KMS-11 (cell line): ENCODE measurements around the gene MAP3K6.

Experiments used
- H2AFZ ChIP-seq: fragments of 200-600 bp; sonication (generic); 2 replicates; pipeline ENCODE4 v1.6.1; 2016; ENCODE audit warnings: antibody characterized with exemption, mixed run types, low read depth
- H3K27ac ChIP-seq: fragments of 200-600 bp; sonication (generic); 2 replicates; pipeline ENCODE4 v1.6.1; 2016; ENCODE audit warnings: mild to moderate bottlenecking, mixed run types
- H3K27me3 ChIP-seq: fragments of 200-600 bp; sonication (generic); 2 replicates; pipeline ENCODE4 v1.6.1; 2017; ENCODE audit warnings: mild to moderate bottlenecking, low read depth, mixed run types, moderate library complexity; ENCODE audit not compliant: insufficient read depth
- H3K36me3 ChIP-seq: fragments of 200-600 bp; sonication (generic); 2 replicates; pipeline ENCODE4 v1.6.1; 2017; ENCODE audit warnings: mild to moderate bottlenecking, mixed run types; ENCODE audit not compliant: insufficient read depth
- H3K4me1 ChIP-seq: fragments of 200-600 bp; sonication (generic); 2 replicates; pipeline ENCODE4 v1.6.1; 2016; ENCODE audit warnings: mild to moderate bottlenecking, low read depth, mixed run types; ENCODE audit not compliant: poor library complexity, severe bottlenecking
- H3K4me2 ChIP-seq: fragments of 200-600 bp; sonication (generic); 2 replicates; pipeline ENCODE4 v1.7.0; 2016; ENCODE audit warnings: mild to moderate bottlenecking, mixed run types
- H3K4me3 ChIP-seq: fragments of 200-600 bp; sonication (generic); IDR thresholded peaks from 2 replicates; pipeline ENCODE4 v1.6.1; 2017; ENCODE audit warnings: low read depth, low read length, mixed read lengths; ENCODE audit not compliant: insufficient read depth
- H3K79me2 ChIP-seq: fragments of 200-600 bp; sonication (generic); 2 replicates; pipeline ENCODE4 v1.6.1; 2016; ENCODE audit warnings: low read depth, mixed run types; ENCODE audit not compliant: insufficient read depth
- H3K9ac ChIP-seq: fragments of 200-600 bp; sonication (generic); 2 replicates; pipeline ENCODE4 v1.6.1; 2016; ENCODE audit warnings: mild to moderate bottlenecking, mixed run types
- H4K20me1 ChIP-seq: fragments of 200-600 bp; sonication (generic); 2 replicates; pipeline ENCODE4 v1.6.1; 2016; ENCODE audit warnings: mild to moderate bottlenecking, mixed run types; ENCODE audit not compliant: insufficient read depth
- TF ChIP-seq, protein P1 (sequence below): fragments of 200-600 bp; sonication (generic); conservative IDR thresholded peaks from 2 replicates; pipeline ENCODE4 v1.6.1; 2017; ENCODE audit warnings: low read depth, mild to moderate bottlenecking, antibody characterized with exemption, low read length, moderate library complexity, mixed read lengths

Gene MAP3K6

DNA sequence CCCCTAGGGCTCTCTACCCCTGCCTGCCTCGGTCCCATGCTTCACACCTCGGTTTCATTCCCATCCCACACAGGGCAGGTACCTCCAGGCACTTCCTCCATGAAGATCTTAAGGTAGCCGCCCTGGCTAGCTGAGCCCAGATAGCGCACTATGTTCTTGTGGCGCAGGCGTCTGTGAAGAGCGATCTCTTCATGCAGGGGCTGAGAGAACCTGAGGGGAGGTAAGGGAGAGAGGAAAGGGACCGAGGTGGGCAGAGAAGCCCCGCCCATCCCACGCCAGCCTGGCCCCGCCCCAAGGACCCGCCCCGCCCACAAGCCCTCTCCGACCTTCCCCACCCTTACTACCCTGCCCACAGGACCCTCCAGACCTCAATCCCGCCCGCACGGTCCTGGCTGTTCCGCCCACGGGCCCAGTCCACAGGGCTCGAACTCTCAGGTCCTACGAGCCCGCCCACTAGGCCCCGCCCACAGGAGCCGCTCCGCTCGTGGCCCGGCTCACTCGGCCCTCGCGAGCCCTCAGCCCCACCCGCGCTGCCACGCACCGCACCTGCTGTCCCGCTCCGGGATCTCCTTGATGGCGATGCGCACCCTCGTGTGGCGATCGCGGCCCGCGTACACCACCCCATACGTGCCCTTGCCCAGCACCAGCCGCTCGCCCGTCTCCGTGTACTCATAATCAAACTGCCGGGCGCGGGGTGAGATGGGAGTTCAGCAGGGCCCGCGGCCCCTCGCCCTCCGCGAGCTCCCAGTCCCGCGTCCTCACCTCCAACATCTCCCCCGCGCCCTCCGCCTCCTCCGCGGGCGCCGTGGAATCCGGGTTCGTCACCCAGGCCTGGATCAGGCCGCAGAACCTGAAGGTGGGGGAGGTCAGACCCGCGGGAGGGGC, 6.4 kb downstream of the MAP3K6 start:
- H3K79me2 ChIP-seq: no peaks in the 10 kb centered on the region
- no peaks in the 10 kb centered on the region for H3K36me3 ChIP-seq
- H2AFZ ChIP-seq: no peak overlapping the region
- H3K9ac ChIP-seq: no peak overlapping the region
- no peak overlapping the region for H3K27ac ChIP-seq
- no peaks in the 10 kb centered on the region for H3K27me3 ChIP-seq
- TF ChIP-seq, protein P1, sequence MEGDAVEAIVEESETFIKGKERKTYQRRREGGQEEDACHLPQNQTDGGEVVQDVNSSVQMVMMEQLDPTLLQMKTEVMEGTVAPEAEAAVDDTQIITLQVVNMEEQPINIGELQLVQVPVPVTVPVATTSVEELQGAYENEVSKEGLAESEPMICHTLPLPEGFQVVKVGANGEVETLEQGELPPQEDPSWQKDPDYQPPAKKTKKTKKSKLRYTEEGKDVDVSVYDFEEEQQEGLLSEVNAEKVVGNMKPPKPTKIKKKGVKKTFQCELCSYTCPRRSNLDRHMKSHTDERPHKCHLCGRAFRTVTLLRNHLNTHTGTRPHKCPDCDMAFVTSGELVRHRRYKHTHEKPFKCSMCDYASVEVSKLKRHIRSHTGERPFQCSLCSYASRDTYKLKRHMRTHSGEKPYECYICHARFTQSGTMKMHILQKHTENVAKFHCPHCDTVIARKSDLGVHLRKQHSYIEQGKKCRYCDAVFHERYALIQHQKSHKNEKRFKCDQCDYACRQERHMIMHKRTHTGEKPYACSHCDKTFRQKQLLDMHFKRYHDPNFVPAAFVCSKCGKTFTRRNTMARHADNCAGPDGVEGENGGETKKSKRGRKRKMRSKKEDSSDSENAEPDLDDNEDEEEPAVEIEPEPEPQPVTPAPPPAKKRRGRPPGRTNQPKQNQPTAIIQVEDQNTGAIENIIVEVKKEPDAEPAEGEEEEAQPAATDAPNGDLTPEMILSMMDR: no peak
- no peak overlapping the region for H3K4me2 ChIP-seq
- peaks cover 12% of the 10 kb centered on the region for H3K4me1 ChIP-seq
- no peak overlapping the region for H3K4me3 ChIP-seq
- no peaks in the 10 kb centered on the region for H4K20me1 ChIP-seq

DNA sequence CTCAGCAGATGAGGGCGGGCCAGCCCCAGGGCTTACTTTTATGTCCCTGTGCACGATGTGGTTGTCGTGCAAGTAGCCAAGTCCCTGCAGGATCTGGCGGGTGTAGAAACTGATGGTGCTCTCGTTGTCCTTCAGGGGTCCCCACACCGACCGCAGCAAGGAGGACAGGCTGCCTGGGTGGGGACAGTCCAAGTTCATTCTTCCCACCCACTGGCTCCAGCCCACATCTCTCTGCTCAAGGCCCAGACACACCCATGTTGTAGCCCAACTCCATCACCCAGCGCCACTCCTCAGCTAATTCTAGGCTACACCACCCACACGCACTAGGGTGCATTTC, 7.0 kb downstream of the MAP3K6 start:
- TF ChIP-seq, protein P1: no peak
- Histone ChIP-seq H3K79me2 (no peaks in the 10 kb centered on the region), H3K4me1 (peaks cover 7% of the 10 kb centered on the region), H3K4me3 (no peak overlapping the region), H3K9ac (no peak overlapping the region), H3K4me2 (no peak overlapping the region), H4K20me1 (no peaks in the 10 kb centered on the region), H3K27ac (no peak overlapping the region), H3K27me3 (no peaks in the 10 kb centered on the region), H3K36me3 (no peaks in the 10 kb centered on the region), H2AFZ (no peak overlapping the region)

DNA sequence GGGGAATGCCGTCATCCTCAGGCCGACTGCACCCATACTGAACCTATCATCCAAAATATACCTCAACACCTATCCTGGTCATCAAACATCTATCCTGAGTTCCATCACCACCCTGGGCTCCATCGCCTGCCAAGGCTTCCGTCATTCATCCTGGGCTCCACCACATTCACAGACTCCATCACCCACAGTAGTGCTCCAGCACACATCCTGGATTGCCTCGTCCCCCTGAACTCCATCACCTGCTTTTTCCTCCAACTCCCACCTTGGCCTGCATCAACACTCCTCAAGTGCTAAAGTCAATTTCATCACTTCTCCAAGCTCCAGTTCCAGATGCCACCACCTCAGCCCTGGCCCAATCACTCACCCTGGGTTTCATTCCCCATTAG, 7.8 kb downstream of the MAP3K6 start:
- H3K9ac ChIP-seq: no peak overlapping the region
- TF ChIP-seq, protein P1: no peak
- H3K27ac ChIP-seq: no peak overlapping the region
- H2AFZ ChIP-seq: no peak overlapping the region
- no peak overlapping the region for H3K4me3 ChIP-seq
- peaks cover 7% of the 10 kb centered on the region for H3K4me1 ChIP-seq
- no peaks in the 10 kb centered on the region for H3K79me2 ChIP-seq
- no peaks in the 10 kb centered on the region for H4K20me1 ChIP-seq
- H3K27me3 ChIP-seq: no peaks in the 10 kb centered on the region
- H3K36me3 ChIP-seq: no peaks in the 10 kb centered on the region
- no peak overlapping the region for H3K4me2 ChIP-seq

DNA sequence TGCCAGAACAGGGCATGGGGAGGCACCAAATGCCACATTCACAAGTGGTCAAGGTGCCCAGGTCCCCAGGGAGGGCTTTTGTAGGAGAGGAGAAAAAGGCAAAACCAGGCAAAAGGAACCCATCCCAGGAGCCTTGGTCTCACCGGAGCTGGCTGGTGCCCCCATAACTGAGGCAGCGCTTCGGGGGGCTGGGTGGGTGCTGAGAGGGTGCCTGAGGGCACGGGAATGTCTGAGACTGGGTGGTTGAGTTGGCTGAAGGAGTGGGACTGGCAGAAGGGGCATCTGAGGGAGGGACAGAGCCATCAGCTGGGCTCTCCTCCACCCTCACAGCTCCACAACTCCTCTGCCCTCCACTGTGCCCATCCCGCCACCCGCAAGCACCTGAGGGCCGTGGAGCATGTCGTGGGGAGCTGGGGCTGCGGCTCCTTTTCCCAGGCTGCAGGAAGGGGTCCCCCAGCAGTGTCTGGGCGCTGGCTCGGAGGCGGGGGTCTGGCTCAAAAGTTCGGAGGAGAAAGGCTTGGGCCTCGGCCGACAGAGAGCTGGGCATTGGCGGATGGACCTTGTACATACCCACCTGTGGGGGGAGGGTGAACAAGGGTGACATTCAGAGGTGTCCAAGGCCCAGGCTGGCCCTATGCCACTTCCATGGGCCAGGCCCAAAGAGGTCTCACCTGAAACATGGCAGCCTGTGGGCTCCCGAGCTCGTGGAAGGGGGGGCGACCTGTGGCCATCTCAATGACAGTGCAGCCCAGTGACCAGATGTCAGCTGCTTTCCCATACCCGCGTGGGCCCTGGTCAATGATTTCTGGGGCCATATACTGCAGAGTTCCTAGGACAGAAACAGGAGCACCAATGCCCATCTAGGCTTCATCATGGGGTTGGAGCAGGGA, 8.5 kb downstream of the MAP3K6 start:
- no peak overlapping the region for H3K4me3 ChIP-seq
- H3K4me2 ChIP-seq: peak overlapping the region; percentile 79; the same call in 1 of the 2 replicates
- H3K36me3 ChIP-seq: no peaks in the 10 kb centered on the region
- no peaks in the 10 kb centered on the region for H3K27me3 ChIP-seq
- no peak overlapping the region for H3K27ac ChIP-seq
- peaks cover 7% of the 10 kb centered on the region for H3K4me1 ChIP-seq
- no peak overlapping the region for H3K9ac ChIP-seq
- TF ChIP-seq, protein P1: no peak
- no peaks in the 10 kb centered on the region for H4K20me1 ChIP-seq
- no peak overlapping the region; the same call in 1 of the 2 replicates for H2AFZ ChIP-seq
- H3K79me2 ChIP-seq: no peaks in the 10 kb centered on the region
